B cell (primary cell): ENCODE measurements around the gene TSNAX.

Experiments used
- EZH2 ChIP-seq: IDR thresholded peaks from 2 replicates; pipeline ENCODE4 v1.6.1; 2012; ENCODE audit warnings: borderline replicate concordance, low read depth, mild to moderate bottlenecking, moderate library complexity, low read length; ENCODE audit not compliant: insufficient read depth, poor library complexity, severe bottlenecking
- TF ChIP-seq, protein P1 (sequence below): fragments of 200-600 bp; IDR thresholded peaks from one replicate; pipeline ENCODE4 v1.8.0; 2022; ENCODE audit warnings: antibody characterized with exemption, mild to moderate bottlenecking

DNA sequence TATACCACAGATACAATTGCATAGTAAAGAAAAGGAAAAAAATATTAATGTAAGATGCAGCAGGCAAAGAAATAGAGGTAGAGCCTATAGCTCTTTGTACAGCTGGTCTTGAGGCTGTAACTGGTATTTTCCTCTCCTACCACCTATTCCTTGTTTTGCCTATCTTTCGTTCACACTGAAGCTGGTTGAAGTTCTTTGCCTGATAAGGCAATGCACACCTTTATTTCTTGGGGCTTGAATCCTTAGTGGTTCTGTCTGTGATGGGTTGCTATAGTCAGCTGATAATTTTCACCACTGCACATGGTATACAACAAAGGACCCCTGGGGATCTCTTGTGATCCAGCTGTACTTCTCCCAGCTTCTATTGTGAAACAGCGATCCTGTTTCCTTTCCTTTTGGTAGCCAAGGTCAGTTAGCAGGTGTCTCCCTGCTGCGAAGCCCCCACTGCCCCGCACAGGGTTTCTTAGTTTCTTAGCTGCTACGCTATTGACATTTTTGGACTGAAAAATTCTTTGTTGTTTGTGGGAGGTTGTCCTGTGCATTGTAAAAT lies 9.9 kb upstream of the TSNAX start:
- no peak for TF ChIP-seq EZH2
- TF ChIP-seq, protein P1, sequence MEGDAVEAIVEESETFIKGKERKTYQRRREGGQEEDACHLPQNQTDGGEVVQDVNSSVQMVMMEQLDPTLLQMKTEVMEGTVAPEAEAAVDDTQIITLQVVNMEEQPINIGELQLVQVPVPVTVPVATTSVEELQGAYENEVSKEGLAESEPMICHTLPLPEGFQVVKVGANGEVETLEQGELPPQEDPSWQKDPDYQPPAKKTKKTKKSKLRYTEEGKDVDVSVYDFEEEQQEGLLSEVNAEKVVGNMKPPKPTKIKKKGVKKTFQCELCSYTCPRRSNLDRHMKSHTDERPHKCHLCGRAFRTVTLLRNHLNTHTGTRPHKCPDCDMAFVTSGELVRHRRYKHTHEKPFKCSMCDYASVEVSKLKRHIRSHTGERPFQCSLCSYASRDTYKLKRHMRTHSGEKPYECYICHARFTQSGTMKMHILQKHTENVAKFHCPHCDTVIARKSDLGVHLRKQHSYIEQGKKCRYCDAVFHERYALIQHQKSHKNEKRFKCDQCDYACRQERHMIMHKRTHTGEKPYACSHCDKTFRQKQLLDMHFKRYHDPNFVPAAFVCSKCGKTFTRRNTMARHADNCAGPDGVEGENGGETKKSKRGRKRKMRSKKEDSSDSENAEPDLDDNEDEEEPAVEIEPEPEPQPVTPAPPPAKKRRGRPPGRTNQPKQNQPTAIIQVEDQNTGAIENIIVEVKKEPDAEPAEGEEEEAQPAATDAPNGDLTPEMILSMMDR: no peak
